Measurements from ENCODE around the gene TMPRSS2.

Gene TMPRSS2

GRCh38 chr21:41510500-41510899 is 2.5 kb upstream of the TMPRSS2 start:
- in situ Hi-C loops (cut with MboI; ENCODE audit: low sequenced_read_pairs): no loop called here

- in situ Hi-C loops (cut with MboI; ENCODE audit: low sequenced_read_pairs): no loop called here
These were observed 1.8 kb upstream of the TMPRSS2 start for GRCh38 chr21:41509733-41510132.

DNA sequence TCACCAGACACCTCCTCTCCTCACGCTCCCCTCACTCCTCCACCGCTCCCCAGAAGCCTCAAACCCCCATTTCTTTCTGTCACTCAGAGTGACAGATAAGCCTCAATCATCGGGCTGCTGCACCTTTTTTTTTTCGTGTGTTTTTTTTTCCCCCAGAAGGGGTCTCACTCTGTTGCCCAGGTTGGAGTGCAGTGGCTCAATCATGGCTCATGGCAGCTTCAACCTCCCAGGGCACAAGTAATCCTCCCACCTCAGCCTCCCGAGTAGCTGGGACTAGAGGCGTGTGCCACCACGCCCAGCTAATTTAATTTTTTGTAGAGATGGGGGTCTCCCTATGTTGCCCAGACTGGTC is 1.2 kb upstream of the TMPRSS2 start:
- in situ Hi-C loops (cut with MboI; ENCODE audit: low sequenced_read_pairs): no loop called here

GRCh38 chr21:41508415-41509144 is 622 bp upstream of the TMPRSS2 start:
- in situ Hi-C loops (cut with MboI; ENCODE audit: low sequenced_read_pairs): no loop called here

DNA sequence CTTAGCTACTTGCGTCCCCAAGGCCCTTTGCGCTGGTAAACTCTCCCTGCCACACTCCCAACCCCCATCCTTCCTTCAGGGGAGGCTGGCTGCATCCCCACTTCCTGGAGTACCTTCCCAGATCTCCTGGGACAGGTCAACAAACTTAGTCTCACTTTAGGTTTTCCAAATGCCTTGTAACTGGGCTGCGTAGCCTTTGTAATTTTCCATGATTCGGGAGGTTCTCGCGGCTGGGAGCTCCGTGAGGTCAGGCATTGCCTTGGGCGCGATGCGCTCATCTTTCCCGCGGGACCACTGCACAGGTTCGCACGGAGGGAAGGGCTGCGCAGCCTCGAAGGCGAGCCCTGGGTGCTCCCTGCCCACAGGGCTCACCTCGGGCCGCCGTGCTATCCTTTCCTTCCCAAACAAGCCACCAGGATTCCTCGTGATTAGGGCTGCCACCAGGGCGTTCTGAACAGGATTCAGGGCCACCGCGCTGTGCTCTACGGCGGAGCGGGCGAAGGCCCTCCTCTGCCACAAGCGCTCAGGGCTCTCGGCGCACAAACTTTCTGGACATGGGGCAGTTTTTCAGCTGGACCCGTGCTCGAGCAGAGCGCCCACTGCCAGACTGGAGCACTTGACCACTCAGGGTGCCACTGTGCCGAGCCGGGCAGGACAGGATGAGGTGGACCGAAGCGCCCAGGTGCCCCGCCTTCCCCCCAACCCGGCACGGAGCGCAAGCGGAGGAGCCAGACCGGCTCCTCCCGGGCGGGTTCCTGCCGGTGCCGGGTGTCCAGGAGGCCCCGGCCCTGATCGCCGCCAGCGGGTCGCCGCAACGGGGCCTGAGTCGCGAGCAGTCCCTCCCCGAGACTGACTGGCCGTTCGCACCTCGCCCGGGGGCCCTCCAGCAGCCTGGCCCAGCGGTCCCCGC is 1.1 kb downstream of the TMPRSS2 start:
- in situ Hi-C loops (cut with MboI; ENCODE audit: low sequenced_read_pairs): no loop called here

DNA sequence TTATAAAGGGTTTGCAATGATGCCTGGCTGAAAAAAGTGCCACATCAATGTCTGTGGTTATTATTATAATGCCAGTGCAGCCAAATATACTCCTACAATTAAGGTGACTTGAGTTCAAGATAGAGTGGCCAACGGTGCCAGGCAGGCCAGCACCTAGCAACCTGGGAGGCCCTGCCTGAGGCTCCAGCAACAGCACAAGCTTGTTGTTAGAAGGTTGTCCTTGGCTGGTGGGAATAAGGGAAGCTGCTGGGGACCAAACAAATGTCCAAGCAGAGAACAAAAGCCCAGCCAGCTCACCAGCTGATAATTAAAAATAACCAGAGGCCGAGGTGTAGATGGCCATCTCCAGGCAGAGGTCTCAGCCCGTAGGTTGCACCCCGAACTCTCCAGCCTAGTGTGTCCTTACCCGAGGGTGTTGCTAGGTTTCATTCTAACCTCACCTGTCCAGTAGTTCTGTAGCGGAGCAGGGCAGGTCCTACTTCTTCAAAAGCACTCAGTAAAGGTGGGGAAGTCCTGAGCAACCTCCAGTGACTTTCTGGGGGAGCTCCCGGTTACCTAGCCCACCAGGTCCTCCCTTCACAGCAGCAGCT is 1.9 kb downstream of the TMPRSS2 start:
- in situ Hi-C loops (cut with MboI; ENCODE audit: low sequenced_read_pairs): no loop called here

- in situ Hi-C loops (cut with MboI; ENCODE audit: low sequenced_read_pairs): no loop called here
These were observed 3.9 kb downstream of the TMPRSS2 start for GRCh38 chr21:41504030-41504429.

- in situ Hi-C loops (cut with MboI; ENCODE audit: low sequenced_read_pairs): no loop called here
These were observed 4.6 kb downstream of the TMPRSS2 start for GRCh38 chr21:41503331-41503730.

- in situ Hi-C loops (cut with MboI; ENCODE audit: low sequenced_read_pairs): no loop called here
These were observed 6.0 kb downstream of the TMPRSS2 start for GRCh38 chr21:41501919-41502318.

GRCh38 chr21:41500931-41501381 is 7.0 kb downstream of the TMPRSS2 start:
- in situ Hi-C loops (cut with MboI; ENCODE audit: low sequenced_read_pairs): no loop called here

GRCh38 chr21:41500363-41500762 is 7.6 kb downstream of the TMPRSS2 start:
- in situ Hi-C loops (cut with MboI; ENCODE audit: low sequenced_read_pairs): no loop called here

DNA sequence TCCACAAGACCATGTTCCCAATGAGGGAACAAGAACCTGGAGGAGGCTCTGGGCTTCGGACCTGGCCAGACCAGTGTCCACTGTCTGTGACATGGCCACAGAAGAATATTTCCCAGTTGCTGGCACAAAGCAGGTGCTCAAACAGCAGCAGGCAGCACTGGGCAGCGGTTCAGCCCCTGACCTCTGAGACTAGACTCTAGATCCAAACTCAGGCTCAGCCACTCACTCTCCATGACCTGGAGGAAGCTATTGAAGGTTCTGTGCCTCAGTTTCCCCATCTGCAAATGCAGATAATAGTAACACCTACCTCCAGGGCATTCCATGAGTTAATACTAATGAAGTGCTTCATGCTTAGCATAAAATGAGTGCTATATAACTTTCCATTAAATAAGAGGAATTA is 8.0 kb downstream of the TMPRSS2 start:
- in situ Hi-C loops (cut with MboI; ENCODE audit: low sequenced_read_pairs): no loop called here

GRCh38 chr21:41497788-41498187 is 10.2 kb downstream of the TMPRSS2 start:
- in situ Hi-C loops (cut with MboI; ENCODE audit: low sequenced_read_pairs): no loop called here

GRCh38 chr21:41497008-41497407 is 10.9 kb downstream of the TMPRSS2 start:
- in situ Hi-C loops (cut with MboI; ENCODE audit: low sequenced_read_pairs): no loop called here

DNA sequence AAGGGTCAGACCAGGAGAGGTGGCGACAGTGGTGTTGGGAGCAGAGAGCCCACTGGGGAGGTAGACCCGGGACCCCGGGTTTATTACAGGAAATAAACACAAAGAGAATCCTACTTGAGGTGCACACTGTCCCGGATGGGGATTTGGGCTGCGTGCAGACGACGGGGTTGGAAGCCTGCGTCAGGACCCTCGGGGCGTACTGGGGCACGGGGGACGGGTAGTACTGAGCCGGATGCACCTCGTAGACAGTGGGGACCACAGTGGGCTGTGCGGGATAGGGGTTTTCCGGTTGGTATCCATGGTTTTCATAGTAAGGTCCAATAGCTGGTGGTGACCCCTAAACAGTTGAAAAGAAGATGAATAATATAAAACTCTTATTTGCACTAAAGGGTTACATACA is 13.7 kb downstream of the TMPRSS2 start:
- in situ Hi-C loops (cut with MboI; ENCODE audit: low sequenced_read_pairs): no loop called here

GRCh38 chr21:41491412-41491811 is 16.5 kb downstream of the TMPRSS2 start:
- in situ Hi-C loops (cut with MboI; ENCODE audit: low sequenced_read_pairs): no loop called here

DNA sequence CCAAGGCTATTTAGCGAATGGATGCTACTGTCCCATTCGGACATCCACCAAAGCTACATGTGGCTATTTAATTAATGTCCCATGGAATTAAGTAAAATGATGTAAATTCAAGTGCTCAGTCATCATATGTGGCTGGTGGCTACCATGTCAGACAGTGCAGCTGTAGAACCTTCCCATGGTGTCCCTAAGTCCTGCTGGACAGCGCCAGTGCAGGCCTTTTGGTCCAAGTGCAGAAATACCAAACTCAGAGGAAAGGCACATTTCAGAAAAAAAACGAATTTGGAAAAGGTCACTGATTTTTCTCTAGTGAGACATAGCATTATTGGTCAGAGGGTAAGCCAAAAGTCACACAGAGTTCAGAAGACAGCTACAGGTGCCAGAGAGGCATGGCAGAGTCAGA is 17.6 kb downstream of the TMPRSS2 start:
- in situ Hi-C loops (cut with MboI; ENCODE audit: low sequenced_read_pairs): no loop called here

GRCh38 chr21:41489329-41489728 is 18.6 kb downstream of the TMPRSS2 start:
- in situ Hi-C loops (cut with MboI; ENCODE audit: low sequenced_read_pairs): no loop called here

DNA sequence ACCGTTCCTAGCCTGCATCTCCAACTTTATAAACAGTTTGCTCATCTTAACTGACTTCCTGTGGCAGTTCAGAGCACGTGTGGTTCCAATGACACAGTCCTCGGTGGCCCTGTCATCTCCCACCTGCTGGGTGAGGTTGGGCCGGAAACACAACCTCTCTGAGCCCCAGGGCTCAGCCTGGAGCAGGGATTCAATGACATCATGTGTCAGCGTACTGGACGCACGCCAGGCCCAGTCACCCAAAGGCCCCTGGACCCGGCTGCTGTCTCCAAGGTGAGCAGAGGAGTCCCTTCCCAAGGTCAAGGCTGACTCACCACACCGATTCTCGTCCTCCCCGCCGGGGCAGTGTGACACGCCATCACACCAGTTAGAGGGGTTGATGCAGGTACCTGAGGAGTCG is 19.9 kb downstream of the TMPRSS2 start:
- in situ Hi-C loops (cut with MboI; ENCODE audit: low sequenced_read_pairs): no loop called here

DNA sequence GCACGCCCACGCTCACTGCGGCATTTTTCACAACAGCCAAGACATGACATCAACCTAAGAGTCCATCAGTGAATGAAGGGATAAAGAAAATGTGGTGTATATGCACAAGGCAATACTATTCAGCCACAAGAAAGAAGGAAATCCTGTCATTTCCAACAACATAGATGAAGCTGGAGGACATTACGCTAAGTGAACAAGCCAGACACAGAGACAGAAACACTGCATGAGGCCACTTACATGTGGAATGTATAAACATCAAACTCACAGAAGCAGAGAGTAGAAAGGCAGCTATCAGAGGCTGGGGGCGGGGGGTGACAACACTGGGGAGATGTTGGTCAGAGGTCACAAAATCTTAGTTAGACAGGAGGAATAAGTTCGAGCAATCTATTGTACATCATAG is 20.9 kb downstream of the TMPRSS2 start:
- in situ Hi-C loops (cut with MboI; ENCODE audit: low sequenced_read_pairs): no loop called here

DNA sequence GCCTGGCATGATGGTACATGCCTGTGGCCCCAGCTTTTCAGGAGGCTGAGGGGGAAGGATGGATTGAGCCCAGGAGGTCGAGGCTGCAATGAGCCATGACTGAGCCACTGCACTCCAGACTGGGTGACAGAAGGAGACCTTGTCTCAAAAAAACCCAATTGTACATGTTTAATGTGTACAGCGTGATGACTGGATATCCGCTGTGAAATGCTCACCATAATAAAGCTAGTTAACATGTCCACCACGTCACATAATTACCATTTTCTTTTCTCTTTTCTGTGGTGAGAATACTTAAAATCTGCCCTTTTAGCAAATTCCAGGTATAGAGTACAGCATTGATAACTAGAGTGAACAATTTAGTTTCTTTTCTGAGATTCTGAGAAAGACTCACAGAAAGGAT is 24.0 kb downstream of the TMPRSS2 start:
- in situ Hi-C loops (cut with MboI; ENCODE audit: low sequenced_read_pairs): no loop called here

DNA sequence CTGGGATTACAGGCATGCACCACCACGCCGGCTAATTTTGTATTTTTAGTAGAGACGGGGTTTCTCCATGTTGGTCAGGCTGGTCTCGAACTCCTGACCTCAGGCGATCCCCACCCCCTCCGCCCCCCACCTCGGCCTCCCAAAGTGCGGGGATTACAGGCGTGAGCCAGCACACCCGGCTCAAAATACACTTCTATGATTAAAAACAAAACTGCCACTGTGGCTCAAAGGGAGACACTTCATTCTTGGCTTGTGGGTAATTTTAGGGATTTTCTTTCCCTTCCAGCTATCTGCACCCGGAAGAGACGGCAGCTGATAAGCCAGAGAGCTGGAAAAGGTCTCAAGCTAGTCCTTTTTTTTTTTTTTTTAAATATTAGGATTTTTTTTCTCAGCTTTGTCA is 24.5 kb downstream of the TMPRSS2 start:
- in situ Hi-C loops (cut with MboI; ENCODE audit: low sequenced_read_pairs): no loop called here
